ENCODE results near the gene PTPRM.

Gene PTPRM

GRCh38 chr18:7641813-7642212 lies 74.7 kb downstream of the PTPRM start:
- DNase-seq (no peak), ATAC-seq (replicated peaks) (no peak)
- Mint-ChIP-seq H3K27ac (no peak overlapping the region), H3K9me3 (no peaks in the 10 kb centered on the region), H3K27me3 (no peaks in the 10 kb centered on the region), H3K4me3 (no peak overlapping the region), H3K4me1 (no peaks in the 10 kb centered on the region), H3K36me3 (no peaks in the 10 kb centered on the region)

- Mint-ChIP-seq H3K36me3 (no peaks in the 10 kb centered on the region), H3K27me3 (no peaks in the 10 kb centered on the region), H3K27ac (no peak overlapping the region), H3K4me1 (no peaks in the 10 kb centered on the region), H3K9me3 (no peaks in the 10 kb centered on the region), H3K4me3 (no peak overlapping the region)
- ATAC-seq (replicated peaks): no peak
- DNase-seq: no peak
Measured at GRCh38 chr18:7642331-7642890, 75.3 kb downstream of the PTPRM start.

GRCh38 chr18:7645756-7646155 lies 78.6 kb downstream of the PTPRM start:
- Mint-ChIP-seq H3K27me3 (no peaks in the 10 kb centered on the region), H3K4me1 (no peaks in the 10 kb centered on the region), H3K36me3 (no peaks in the 10 kb centered on the region), H3K27ac (no peak overlapping the region), H3K9me3 (peaks cover 0 to 4% of the 10 kb centered on the region in 2 donors), H3K4me3 (no peak overlapping the region)
- no peak for ATAC-seq (replicated peaks)
- DNase-seq: no peak

DNA sequence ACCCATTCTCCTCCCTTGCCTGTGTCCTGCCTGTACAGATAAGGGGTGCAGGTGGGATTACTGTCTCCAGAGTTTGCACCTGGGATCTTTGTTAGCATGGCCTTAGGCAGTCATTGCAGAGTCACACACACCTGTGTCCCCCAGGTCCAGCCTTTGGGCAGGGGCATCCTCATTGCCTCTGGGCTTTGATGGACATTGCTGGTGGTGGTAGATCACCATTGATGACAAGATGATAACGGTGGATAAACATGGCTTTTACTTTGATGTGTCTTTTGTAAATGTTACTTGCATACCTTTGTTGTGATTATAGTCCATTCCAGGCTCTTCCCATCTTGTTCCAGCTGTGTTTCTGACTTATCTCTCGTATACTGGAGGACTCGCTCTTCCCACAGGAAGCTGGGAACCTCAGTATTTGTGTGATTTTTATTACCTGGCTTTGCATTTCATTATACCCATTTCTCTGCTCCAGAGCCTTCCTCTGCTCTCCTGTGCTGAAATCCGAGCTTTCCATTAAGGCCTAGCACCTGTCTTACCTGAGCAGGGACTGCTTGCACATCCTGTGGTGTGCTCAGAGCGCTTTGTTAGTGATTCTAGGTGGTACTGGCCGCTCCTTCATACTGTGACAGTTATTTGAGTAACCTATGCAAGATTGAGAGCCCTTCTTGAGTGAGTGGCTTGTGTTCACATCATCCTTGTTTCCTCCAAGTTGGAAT lies 79.2 kb downstream of the PTPRM start:
- Mint-ChIP-seq H3K27me3 (no peaks in the 10 kb centered on the region), H3K27ac (no peak overlapping the region), H3K4me1 (no peaks in the 10 kb centered on the region), H3K36me3 (no peaks in the 10 kb centered on the region), H3K9me3 (peaks cover 0 to 4% of the 10 kb centered on the region in 2 donors), H3K4me3 (no peak overlapping the region)
- ATAC-seq (replicated peaks): no peak
- no peak for DNase-seq

DNA sequence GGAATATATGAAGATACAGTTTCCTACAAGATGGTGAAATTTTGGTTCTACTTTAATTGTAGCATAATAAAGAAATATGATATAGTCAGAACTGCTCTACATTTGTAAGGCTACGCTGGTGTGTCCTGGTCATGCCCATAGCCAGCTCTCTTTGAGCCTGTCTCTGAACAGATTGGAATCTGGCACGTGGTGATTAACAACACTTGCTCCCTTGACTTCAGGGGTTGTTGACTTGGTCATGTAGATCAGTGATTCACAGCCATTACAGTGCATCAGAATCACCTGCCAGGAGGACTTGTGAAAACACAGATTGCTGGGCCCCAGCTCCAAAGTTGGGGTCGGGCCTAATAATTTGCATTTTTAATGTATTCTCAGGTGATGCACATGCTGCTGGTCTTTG lies 80.4 kb downstream of the PTPRM start:
- H3K4me3 Mint-ChIP-seq: no peak overlapping the region
- no peak for DNase-seq
- H3K27ac Mint-ChIP-seq: no peak overlapping the region
- peaks cover 0 to 4% of the 10 kb centered on the region in 2 donors for H3K9me3 Mint-ChIP-seq
- no peaks in the 10 kb centered on the region for H3K4me1 Mint-ChIP-seq
- no peaks in the 10 kb centered on the region for H3K27me3 Mint-ChIP-seq
- H3K36me3 Mint-ChIP-seq: no peaks in the 10 kb centered on the region
- ATAC-seq (replicated peaks): no peak

DNA sequence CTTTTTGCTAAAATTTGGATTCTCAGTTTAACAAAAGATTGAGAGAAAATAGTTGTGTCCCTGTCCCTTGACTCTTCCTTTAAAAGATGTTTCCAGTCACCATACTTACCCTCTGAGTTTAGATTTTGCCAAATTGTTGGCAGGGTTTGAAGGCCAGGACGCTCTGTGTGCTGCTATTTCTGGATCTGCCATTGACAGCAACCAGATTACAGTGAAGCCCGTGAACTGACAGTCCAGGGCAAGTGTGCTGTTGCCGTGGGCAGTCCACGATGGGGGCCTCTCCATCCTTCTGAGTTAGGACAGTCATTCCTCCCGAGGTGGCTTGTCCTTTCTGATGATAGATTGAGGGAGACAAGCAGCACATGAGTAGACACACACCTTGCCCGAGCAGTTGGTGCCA lies 89.9 kb downstream of the PTPRM start:
- no peak overlapping the region for H3K4me3 Mint-ChIP-seq
- peaks cover 0 to 2% of the 10 kb centered on the region in 2 donors for H3K9me3 Mint-ChIP-seq
- DNase-seq (no peak), ATAC-seq (replicated peaks) (no peak)
- no peaks in the 10 kb centered on the region for H3K27me3 Mint-ChIP-seq
- no peaks in the 10 kb centered on the region for H3K4me1 Mint-ChIP-seq
- H3K36me3 Mint-ChIP-seq: no peaks in the 10 kb centered on the region
- no peak overlapping the region for H3K27ac Mint-ChIP-seq

- Mint-ChIP-seq H3K4me3 (no peak overlapping the region), H3K27me3 (no peaks in the 10 kb centered on the region), H3K4me1 (no peaks in the 10 kb centered on the region), H3K36me3 (no peaks in the 10 kb centered on the region), H3K9me3 (peaks cover 0 to 2% of the 10 kb centered on the region in 2 donors), H3K27ac (no peak overlapping the region)
- DNase-seq (no peak), ATAC-seq (replicated peaks) (no peak)
Measured at GRCh38 chr18:7657937-7658336, 90.8 kb downstream of the PTPRM start.

DNA sequence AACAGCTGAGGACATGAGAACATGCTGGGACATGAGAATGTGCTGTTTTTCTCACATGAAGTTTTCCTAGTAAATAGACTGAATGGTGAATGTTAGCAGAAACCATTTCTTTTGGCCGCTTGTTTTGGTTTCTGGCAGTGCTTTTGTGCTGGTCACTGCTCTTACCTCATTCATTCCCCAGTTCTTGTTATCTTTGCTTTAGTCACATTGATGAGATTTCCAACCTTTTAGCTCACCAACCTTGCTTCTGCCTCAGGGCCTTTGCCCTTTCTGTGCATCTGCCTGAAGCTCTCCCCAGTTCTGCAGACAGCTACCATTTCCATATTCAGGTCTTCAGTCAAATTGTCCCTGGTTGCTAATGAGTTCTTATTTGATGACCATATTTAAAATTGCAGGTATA lies 91.6 kb downstream of the PTPRM start:
- no peaks in the 10 kb centered on the region for H3K36me3 Mint-ChIP-seq
- H3K27me3 Mint-ChIP-seq: no peaks in the 10 kb centered on the region
- peaks cover 0 to 2% of the 10 kb centered on the region in 2 donors for H3K9me3 Mint-ChIP-seq
- ATAC-seq (replicated peaks): no peak
- H3K4me1 Mint-ChIP-seq: no peaks in the 10 kb centered on the region
- no peak for DNase-seq
- no peak overlapping the region for H3K27ac Mint-ChIP-seq
- H3K4me3 Mint-ChIP-seq: no peak overlapping the region

- DNase-seq: no peak
- H3K36me3 Mint-ChIP-seq: no peaks in the 10 kb centered on the region
- no peaks in the 10 kb centered on the region for H3K4me1 Mint-ChIP-seq
- H3K27me3 Mint-ChIP-seq: no peaks in the 10 kb centered on the region
- peaks cover 0 to 2% of the 10 kb centered on the region in 2 donors for H3K9me3 Mint-ChIP-seq
- H3K4me3 Mint-ChIP-seq: no peak overlapping the region
- H3K27ac Mint-ChIP-seq: no peak overlapping the region
- ATAC-seq (replicated peaks): no peak
Measured at GRCh38 chr18:7661207-7661606, 94.1 kb downstream of the PTPRM start.

- no peak overlapping the region for H3K4me3 Mint-ChIP-seq
- H3K27ac Mint-ChIP-seq: no peak overlapping the region
- ATAC-seq (replicated peaks) (no peak), DNase-seq (no peak)
- H3K9me3 Mint-ChIP-seq: no peaks in the 10 kb centered on the region
- no peaks in the 10 kb centered on the region for H3K27me3 Mint-ChIP-seq
- H3K4me1 Mint-ChIP-seq: no peaks in the 10 kb centered on the region
- no peaks in the 10 kb centered on the region for H3K36me3 Mint-ChIP-seq
Measured at GRCh38 chr18:7662866-7663265, 95.8 kb downstream of the PTPRM start.

DNA sequence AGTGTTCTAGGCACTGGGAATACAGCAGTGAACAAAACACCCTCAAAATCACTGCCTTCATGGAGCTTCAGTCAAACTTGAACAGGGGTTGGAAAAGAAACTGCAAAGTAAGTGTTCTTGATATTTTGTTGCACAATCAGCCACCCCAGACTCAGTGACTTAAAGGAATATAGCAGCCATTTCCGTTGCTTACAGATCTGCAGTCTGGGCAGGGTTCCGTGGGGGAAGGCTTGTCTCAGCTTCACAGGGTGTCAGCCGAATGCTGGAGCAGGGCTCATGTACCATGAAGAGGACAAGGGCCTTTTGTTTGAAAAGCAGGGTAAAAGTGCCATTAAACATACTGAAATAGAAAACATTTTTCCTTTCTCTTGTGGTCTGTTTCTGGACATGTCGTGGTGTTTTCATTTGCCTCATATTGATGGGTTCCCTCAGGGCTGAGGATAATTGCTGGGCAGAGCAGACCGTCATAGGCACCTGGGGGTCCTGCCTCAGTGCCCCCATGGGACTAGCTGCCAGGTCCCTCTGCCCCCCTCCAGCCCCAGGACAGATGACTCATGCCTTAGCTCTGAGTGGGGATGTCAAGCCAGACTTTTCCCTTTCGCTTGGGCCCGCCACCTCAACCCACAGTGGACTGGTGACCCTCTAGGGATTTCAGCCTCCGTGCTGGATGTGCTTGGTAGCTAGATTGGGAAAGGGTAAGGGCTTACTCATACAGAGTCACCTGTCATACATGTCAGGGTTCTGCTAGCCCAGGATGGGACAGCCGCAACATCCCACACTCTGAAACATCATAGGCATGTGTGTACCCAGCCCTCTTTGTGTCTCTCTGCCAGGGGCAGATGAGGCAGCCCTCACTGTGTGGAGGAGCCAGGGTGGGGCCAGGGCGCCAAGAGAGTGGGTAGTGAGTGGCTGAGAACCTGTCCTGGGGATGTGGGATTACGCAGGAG lies 96.5 kb downstream of the PTPRM start:
- no peaks in the 10 kb centered on the region for H3K27me3 Mint-ChIP-seq
- H3K9me3 Mint-ChIP-seq: no peaks in the 10 kb centered on the region
- H3K4me1 Mint-ChIP-seq: no peaks in the 10 kb centered on the region
- no peaks in the 10 kb centered on the region for H3K36me3 Mint-ChIP-seq
- ATAC-seq (replicated peaks) (no peak), DNase-seq (no peak)
- H3K27ac Mint-ChIP-seq: no peak overlapping the region
- no peak overlapping the region for H3K4me3 Mint-ChIP-seq

DNA sequence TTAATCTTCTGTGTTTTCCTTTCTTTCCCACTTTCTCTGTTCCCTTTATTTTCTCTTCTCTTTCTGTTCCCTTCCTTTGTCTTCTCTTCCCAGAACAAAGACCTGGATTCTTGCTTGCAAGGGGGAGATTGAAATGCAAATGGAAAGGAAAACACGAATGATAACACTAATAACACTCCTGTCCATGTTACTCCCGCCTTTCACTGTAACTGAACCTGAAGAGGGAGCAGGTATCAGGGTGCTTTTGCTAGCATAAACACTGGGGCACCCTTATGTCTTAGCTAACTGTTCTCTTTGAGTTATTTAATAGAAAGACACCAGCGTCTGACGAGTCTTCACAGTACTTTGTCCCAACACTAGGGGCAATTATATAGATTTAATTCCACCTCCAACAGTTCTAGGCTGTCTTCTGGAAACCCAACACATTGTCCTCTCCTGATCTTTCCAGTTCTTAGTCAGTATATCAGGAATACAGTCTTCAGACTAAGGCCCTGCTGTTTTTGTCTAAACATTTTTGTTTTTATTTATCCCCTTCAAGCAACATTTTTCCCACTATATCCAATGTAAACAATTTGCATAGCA lies 99.2 kb downstream of the PTPRM start:
- Mint-ChIP-seq H3K4me1 (no peaks in the 10 kb centered on the region), H3K9me3 (no peaks in the 10 kb centered on the region), H3K4me3 (no peak overlapping the region), H3K36me3 (no peaks in the 10 kb centered on the region), H3K27me3 (no peaks in the 10 kb centered on the region), H3K27ac (no peak overlapping the region)
- ATAC-seq (replicated peaks) (no peak), DNase-seq (no peak)

- H3K27ac Mint-ChIP-seq: no peak overlapping the region
- DNase-seq (no peak), ATAC-seq (replicated peaks) (no peak)
- no peak overlapping the region for H3K4me3 Mint-ChIP-seq
- no peaks in the 10 kb centered on the region for H3K36me3 Mint-ChIP-seq
- H3K9me3 Mint-ChIP-seq: no peaks in the 10 kb centered on the region
- H3K4me1 Mint-ChIP-seq: no peaks in the 10 kb centered on the region
- H3K27me3 Mint-ChIP-seq: no peaks in the 10 kb centered on the region
Measured at GRCh38 chr18:7668392-7668791, 101.3 kb downstream of the PTPRM start.

DNA sequence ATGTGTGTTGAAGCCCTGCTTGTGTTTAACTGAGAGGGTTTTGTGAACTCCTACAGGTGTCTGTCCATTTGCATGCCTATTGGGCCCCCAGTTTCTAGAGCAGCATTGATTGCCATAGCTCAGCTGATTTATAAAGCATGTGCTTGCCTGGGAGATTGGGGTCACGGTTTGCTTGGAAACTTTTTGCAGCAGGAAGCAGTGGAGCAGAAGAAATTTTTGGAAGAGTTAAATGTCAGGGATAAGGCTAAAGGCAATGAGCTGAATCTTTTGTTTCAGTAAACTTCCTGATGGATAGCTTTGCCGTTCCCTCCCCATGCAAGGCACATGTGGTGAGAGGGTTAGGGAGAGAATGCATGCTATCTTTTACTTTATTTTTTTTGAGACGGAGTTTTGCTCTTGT lies 102.2 kb downstream of the PTPRM start:
- Mint-ChIP-seq H3K4me3 (no peak overlapping the region), H3K36me3 (no peaks in the 10 kb centered on the region), H3K4me1 (no peaks in the 10 kb centered on the region), H3K27me3 (no peaks in the 10 kb centered on the region), H3K9me3 (no peaks in the 10 kb centered on the region), H3K27ac (no peak overlapping the region)
- ATAC-seq (replicated peaks) (no peak), DNase-seq (no peak)
